ENCODE results near the gene ARHGAP22.

Gene ARHGAP22

DNA sequence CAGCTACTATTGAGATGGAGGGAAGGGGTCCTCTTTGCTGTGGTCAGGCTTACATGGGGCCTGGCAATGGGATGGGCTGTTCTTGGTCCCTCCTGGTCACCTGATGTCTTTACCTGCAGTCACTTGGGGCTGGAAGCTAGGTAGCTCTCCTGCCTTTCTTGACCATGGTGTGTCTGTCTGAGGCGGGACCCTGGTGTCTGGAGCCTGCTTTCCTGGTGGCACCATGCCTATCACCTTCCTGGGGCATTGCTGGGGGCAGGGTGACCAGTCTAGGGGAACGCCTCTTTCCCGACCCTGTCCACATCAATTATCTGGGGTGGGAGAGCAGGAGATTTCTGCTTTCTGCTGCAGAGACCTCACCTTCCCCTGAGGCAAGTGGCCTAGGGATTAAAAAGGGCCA, 55.6 kb downstream of the ARHGAP22 start:
- DNase-seq, result no peak

GRCh38 chr10:48548531-48549135, 56.2 kb downstream of the ARHGAP22 start:
- DNase-seq, result no peak

GRCh38 chr10:48547981-48548380, 56.9 kb downstream of the ARHGAP22 start:
- no peak for DNase-seq

DNA sequence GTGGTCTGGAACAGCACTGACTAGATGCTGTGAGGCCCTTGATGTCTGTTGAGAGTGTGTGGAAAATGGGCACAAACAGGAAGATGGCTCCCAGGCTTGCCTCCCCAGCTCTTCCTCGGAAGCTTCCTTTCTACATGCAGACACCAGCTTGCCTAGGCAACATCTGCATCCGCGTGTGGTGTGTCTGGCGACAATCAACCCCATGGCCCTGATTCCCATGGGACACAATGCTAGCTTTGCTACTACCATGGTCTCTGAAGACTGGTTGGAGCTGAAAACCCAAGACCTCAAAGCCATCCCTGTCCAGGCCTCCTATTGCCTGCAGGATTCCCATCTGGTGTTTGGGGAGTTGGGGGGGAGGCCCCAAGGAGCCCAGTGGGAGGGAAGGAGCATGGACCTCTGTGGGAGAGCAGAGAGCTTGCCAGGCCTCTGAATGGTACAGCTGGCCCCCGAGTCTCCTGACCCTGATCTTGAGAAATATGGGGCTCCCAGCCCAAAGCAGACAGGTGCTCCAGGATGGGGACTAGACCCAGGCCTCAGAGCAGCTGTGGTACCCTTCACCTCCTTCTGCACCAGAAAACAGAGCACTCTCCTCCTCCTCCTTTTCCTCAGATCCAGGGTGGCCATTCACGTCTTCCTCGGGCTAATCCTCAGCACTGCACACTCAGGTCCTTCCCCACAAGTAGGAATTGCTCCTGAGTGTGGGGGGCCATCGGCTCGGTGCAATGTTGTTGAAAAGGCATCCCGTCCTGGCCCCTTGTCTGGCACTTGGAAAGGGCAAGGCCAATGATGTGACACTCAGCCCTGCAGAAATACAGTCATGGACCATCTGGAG, 57.6 kb downstream of the ARHGAP22 start:
- no peak for DNase-seq

GRCh38 chr10:48545462-48546145, 59.3 kb downstream of the ARHGAP22 start:
- DNase-seq, result no peak

DNA sequence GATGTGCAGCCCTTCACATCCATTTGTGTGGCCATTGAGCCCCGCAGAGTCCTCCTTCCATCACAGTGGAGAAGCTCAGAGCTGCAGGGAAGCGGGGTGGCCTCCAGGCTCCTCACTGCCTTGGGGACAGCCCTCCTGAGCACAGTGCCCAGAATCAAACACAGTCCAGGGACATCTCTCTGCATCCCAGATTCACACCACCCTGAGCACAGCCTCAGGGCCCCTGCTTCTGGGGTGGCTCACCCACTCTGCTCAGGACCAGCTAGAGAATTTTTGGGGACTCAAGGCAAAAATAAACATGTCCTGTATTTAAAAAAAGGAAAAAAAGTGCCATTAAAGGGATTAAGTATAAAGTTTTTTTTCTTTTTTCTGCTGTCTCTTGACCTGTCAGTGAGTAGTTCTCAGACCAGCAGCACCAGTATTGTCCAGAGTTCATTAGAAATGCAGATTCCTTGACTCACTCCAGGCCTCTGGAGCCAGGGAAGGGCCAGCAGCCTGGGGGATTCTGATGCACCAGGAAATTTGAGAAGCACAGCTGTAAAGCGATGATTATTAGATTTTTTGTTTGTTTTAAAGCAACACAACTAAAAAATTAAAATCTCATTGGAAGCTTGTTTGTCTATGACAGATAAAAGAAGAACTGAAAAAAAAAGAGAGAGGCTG, 61.6 kb downstream of the ARHGAP22 start:
- DNase-seq, result no peak

DNA sequence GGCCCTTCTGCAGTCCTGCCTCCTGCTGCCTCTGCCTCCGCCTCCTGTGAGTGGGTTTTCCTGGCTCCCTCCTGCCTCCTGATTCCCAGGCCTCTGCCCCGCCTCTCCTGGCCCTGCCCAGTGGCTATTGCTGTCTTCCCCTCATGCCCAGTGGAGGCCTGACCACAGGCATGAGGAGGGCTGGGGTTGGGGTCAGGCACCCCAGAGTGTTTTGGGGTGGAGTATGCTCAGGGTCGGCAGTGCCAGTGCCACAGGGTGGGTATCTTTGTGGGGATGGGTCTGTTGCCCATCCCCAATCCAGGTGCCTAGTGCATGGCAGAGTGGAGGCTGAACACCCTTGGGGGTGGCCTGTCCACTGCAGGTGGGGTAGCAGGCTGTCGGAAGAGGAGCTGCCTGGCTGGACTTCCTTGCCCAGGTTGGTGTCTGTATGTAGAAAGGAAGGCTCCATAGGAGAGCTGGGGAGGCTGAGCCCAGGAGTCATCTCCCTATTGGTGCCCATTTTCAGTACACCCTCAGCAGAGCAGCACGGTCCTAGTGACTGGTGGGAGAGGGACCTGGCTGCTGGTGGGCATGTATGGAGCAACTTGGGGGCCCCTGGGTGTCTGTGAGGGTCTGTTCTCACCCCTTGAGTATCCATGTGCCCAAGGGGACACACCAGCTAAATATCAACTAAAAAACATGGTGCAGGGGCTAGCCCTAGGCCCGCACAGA, 62.2 kb downstream of the ARHGAP22 start:
- DNase-seq, result no peak

DNA sequence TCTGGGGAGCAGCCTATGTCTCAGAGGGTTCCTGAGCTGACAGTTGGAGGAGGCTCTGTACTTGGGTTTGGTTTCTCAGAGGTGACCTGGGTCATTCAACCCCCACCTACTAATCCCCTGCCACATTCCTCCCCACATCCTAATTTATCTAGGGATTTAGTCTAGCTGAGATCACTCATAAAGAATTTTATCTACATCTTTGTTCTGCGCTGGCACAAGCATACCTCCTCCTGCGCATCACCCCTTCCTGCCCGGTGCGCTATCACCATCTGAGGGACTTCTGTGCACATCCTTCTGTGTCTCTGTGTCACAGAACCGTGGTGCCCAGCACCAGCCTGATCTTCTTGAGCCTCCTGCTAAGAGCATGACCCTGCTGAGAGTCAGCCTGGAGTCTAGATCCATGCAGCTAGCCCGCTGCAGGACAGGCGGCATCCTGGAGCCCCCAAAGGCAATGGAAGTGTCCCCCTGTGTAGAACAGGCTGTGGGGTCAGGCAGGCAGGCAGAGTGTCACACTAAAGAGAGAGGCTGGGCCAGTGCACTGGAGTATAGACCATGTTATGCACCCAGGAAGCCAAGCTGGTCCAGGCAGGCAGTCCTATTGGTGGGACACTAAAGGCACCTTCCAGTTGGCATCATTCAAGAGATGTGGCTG, 63.6 kb downstream of the ARHGAP22 start:
- DNase-seq, result no peak

DNA sequence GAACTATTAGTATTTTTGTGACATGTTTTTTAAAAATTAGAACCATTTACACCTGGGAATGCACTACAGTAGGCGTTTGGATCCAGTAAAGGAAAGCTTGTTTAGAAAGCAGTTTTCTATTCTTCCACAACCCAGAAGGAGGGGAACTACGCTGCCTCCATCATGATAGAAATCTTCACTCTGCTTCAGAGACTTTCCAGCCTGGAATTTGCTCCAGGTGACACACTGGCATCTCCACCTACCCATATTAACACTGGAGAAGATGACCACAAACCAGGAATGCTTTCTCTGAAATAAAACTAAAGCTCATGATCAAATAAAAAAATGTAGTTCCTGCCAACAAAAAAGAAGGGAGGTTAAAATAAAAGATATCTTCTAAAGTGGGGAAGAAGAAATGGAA, 66.3 kb downstream of the ARHGAP22 start:
- DNase-seq, result no peak

GRCh38 chr10:48536916-48537890, 67.7 kb downstream of the ARHGAP22 start:
- DNase-seq, result no peak

DNA sequence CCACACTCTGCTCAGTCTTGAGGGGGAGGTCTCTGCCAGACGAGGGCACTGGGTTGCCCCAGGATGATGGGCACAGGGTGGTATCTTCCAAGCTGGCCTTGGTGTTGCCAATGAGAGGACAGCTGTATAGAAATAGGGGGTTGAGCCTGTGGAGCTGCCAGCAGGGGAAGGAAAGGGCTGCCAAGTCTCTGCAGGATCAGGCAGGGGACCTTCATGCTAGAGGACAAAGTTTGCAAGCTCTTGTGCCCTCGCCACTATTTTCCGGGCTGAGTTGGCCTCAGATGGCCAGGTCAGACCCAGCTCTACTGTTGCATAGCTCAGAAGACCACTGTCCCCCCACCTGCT, 68.7 kb downstream of the ARHGAP22 start:
- DNase-seq, result no peak

GRCh38 chr10:48535416-48536155, 69.3 kb downstream of the ARHGAP22 start:
- DNase-seq, result no peak

DNA sequence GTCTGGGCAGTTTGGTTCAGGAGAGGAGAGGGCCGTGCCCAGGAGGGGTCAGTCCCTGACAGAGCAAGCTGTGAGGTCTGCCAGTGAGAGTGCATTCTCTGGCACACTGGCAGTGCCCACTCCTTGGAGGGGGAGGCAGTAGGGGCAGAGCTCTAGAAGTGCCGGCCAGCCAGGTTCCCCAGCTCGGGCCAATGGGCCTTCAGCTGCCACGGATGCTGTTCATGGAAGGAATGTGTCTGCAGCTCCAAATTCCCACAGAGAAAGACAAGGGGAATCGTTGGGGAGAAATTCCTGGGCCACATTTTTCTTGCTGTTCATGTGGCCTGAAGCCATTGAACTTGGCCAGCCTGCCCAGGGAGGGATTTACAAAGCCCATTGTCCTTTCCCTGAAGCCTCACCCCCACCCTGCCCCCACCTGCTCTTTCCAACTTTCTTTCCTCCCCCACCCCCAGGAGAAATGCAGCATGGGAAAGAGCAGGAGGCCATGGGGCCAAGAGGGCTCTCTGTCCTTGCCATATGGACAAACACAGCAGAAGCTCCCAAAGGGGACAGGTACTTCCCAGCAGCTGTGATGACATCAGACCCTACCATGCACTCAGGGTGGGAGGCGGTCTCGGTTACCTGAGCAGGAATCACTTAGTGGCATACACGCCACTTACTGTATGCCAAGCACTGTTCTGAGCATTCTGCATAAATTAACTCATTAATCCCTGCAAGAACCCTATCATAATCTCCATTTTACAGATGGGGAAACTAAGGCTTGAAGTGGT, 70.7 kb downstream of the ARHGAP22 start:
- DNase-seq, result no peak

GRCh38 chr10:48533540-48533939, 71.3 kb downstream of the ARHGAP22 start:
- DNase-seq, result no peak

DNA sequence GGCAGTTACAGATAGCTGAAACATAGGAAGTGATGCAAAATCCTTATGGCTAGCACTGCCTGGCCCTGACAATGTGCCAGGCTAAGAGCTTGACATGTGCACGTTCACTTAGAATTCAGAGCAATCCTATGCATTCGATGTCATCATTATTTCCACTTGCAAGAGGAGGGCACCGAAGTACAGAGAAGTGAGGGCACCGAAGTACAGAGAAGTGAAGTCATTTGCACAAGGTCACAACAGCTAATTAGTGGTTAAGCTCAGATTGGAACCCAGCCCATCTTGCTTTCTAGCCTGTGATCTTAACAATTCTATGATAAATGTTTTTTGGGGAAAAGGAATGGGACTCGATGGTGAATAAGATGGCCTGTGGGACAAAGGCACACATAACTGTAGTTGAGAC, 73.4 kb downstream of the ARHGAP22 start:
- no peak for DNase-seq

DNA sequence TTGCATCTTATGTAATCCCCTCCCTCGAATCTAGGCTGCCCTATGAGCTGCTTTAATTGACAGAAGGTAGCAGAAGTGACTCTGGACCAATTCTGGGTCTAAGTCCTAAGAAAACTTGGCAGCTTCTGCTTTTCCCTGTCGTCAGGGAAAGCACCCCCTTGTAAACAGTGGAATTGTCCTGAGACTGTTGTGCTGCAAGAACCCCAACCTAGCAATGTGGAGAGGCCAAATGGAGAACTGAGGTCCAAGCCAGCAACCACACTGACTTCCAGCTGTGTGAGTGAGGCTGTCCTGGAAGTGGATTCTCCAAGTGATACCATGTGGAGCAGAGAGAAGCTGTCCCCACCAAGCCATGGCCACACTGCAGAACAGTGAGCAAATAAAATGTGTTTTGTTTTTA, 75.5 kb downstream of the ARHGAP22 start:
- DNase-seq, result no peak

DNA sequence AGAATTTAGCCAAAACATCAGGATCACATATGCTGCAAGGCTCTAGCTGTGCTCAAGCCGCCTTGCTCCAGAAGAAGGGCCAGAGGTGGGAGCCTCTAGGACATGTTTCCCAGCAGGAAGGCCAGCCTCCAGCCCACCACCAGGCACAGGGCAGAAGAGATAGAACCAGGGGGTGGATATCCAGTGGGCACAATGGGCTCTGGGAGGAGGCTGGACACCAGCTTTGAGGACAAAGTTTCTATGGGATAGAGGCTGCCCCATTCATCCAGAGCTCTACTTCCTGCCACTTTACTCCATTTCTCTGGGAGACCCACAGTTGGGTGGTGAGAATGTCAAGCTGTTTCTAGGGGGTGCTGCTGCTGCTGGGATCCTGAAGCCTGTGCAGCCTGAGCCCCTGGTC, 77.1 kb downstream of the ARHGAP22 start:
- no peak for DNase-seq

GRCh38 chr10:48526846-48527505, 77.9 kb downstream of the ARHGAP22 start:
- no peak for DNase-seq

Measured in KG1 (cell line).